Esophagus squamous epithelium (tissue), 4 donors: ENCODE data around the gene BCDIN3D.

ENCODE experiments used
- POLR2A ChIP-seq, 4 donors: fragments of 450-650 bp; IDR thresholded peaks; one replicate each; pipeline ENCODE4 v1.6.1; 2017; ENCODE audit warnings: antibody characterized with exemption in 4 of 4, mild to moderate bottlenecking in 4 of 4, moderate library complexity in 3 of 4
- TF ChIP-seq, protein P1 (sequence below), 6 experiments: fragments of 450-650 bp in 4 of 6; fragments of 200-600 bp in 2 of 6; sonication (generic) in 2 of 6; IDR thresholded peaks; one replicate each; pipeline ENCODE4 v1.5.1; 2016 to 2019; ENCODE audit warnings: antibody characterized with exemption in 6 of 6, mild to moderate bottlenecking in 4 of 6, moderate library complexity in 4 of 6

DNA sequence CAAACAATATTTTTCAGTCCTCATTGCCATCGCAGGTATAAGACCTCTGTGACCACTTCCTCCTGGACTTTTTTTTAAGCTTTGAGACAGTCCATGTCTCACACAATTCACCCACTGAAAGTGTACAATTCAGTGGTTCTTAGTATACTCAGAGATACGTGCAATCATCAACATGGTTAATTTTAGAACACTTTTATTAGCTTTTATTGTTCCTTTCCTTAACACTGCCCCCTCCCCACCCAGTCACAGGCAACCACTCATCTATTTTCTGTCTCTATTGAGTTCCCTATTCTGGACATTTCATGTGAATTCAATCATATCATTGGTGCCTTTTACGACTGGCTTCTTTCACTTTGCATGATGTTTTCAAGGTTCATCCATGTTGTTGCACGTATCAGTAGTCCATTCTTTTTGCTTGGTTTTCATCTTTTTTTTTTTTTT, 30.9 kb downstream of the BCDIN3D start:
- TF ChIP-seq, protein P1, sequence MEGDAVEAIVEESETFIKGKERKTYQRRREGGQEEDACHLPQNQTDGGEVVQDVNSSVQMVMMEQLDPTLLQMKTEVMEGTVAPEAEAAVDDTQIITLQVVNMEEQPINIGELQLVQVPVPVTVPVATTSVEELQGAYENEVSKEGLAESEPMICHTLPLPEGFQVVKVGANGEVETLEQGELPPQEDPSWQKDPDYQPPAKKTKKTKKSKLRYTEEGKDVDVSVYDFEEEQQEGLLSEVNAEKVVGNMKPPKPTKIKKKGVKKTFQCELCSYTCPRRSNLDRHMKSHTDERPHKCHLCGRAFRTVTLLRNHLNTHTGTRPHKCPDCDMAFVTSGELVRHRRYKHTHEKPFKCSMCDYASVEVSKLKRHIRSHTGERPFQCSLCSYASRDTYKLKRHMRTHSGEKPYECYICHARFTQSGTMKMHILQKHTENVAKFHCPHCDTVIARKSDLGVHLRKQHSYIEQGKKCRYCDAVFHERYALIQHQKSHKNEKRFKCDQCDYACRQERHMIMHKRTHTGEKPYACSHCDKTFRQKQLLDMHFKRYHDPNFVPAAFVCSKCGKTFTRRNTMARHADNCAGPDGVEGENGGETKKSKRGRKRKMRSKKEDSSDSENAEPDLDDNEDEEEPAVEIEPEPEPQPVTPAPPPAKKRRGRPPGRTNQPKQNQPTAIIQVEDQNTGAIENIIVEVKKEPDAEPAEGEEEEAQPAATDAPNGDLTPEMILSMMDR (IDR thresholded peaks at IDR 0.05), result no peak
- no peak for TF ChIP-seq POLR2A (IDR thresholded peaks at IDR 0.05)
